Kidney epithelial cell (primary cell): ENCODE measurements around the gene TSPAN5. TPM values are rescaled to one million over a fixed set of nuclear protein-coding genes. Genes with fewer than 3 reads are reported as not detected.

Experiments
- DNase-seq: peaks from one replicate; pipeline ENCODE4 v3.0.0-alpha.2; 2010; ENCODE audit warnings: low read depth
- H3K27me3 ChIP-seq: 2 replicates; pipeline ENCODE4 v1.6.0; 2011; ENCODE audit warnings: low read length; ENCODE audit not compliant: control insufficient read depth, insufficient read depth
- H3K36me3 ChIP-seq: 2 replicates; pipeline ENCODE4 v1.5.1; 2011; ENCODE audit warnings: low read length; ENCODE audit not compliant: control insufficient read depth, insufficient read depth
- H3K4me3 ChIP-seq: 2 replicates; pipeline ENCODE4 v1.5.1; 2011; ENCODE audit warnings: low read depth, mild to moderate bottlenecking, control low read depth, low read length
- CTCF ChIP-seq: IDR thresholded peaks from 2 replicates; pipeline ENCODE4 v1.5.1; 2011; ENCODE audit warnings: mild to moderate bottlenecking, moderate library complexity, low read length, control low read depth, inconsistent platforms; ENCODE audit not compliant: insufficient read depth, poor library complexity, severe bottlenecking
- total RNA-seq: library from RNA; depleted of rRNA; stranded (reverse); fragments of >200 nt; gene quantifications from 2 replicates; pipeline ENCODE4 v1.2.3, GENCODE V29; 2015

TSPAN5 gene
- total RNA-seq, 1 donor from 2014 or later = 20.5 TPM

- H3K4me3 ChIP-seq = no peak overlapping the region
- no peaks in the 10 kb centered on the region for H3K27me3 ChIP-seq
- TF ChIP-seq CTCF = no peak
- DNase-seq = no peak
- H3K36me3 ChIP-seq = no peaks in the 10 kb centered on the region
Measured at GRCh38 chr4:98645527-98645926, 12.9 kb downstream of the TSPAN5 start.

GRCh38 chr4:98643755-98644154, 14.7 kb downstream of the TSPAN5 start:
- H3K36me3 ChIP-seq = no peaks in the 10 kb centered on the region
- no peak for TF ChIP-seq CTCF
- H3K4me3 ChIP-seq = no peak overlapping the region
- no peaks in the 10 kb centered on the region for H3K27me3 ChIP-seq
- no peak for DNase-seq

- no peak for DNase-seq
- TF ChIP-seq CTCF = no peak
- Histone ChIP-seq H3K4me3 (no peak overlapping the region), H3K36me3 (no peaks in the 10 kb centered on the region), H3K27me3 (no peaks in the 10 kb centered on the region)
Measured at GRCh38 chr4:98642991-98643426, 15.4 kb downstream of the TSPAN5 start.

DNA sequence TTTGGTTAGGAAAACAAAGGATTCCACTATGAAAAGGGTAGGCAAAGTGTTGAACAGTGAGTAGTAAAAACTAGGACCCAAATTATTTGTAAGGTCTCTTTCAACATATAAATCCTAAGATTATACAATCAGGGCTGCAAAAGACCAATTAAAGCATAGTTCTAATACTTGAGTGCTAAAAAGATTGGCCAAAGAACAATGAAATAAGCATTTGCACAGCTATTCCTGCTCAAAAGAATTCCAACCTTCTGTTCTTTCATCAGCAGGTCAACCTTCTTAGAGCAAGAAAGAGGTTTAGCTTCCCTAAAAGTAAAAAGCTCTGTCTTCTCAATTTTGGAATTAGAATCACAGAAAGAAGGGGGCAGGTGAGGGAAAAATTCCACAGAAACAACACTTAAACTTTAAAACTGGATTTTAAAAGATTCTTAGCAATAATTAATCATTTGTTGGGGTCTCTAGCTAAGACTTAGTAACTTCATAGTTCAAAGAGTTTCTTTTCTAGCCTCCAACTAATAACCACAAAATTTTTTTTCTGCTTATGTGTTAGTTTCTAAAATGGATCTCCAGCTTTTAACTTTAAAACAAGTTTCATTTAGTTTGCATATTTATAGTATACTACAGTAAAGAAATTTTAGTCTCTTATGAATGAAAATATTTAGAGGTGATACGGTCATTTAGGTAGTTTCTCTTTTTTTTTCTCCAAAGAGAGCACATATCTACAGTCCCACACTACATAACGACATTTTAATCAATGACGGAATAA, 16.3 kb downstream of the TSPAN5 start:
- TF ChIP-seq CTCF = no peak
- DNase-seq = no peak
- Histone ChIP-seq H3K27me3 (no peaks in the 10 kb centered on the region), H3K4me3 (no peak overlapping the region), H3K36me3 (no peaks in the 10 kb centered on the region)

GRCh38 chr4:98641376-98641775, 17.0 kb downstream of the TSPAN5 start:
- H3K27me3 ChIP-seq = no peaks in the 10 kb centered on the region
- no peak for DNase-seq
- H3K4me3 ChIP-seq = no peak overlapping the region
- no peak for TF ChIP-seq CTCF
- H3K36me3 ChIP-seq = no peaks in the 10 kb centered on the region

DNA sequence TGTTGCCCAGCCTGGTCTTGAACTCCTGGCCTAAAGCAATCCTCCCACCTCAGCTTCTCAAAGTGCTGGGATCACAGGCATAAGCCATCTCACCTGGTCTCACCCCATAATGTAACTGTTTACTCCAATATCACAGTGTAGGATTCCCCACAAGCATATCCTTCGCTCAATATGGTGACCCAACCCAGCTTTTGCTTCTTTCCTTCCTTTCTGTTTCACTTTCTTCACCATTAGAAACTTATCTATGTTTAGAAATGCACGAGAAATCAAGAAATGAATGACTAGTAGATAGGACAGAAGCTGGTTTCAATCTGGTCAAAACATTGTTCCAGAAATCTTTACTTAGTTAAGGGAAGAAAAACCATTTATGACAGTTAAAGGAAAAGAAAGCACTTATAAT, 18.9 kb downstream of the TSPAN5 start:
- no peaks in the 10 kb centered on the region for H3K36me3 ChIP-seq
- no peaks in the 10 kb centered on the region for H3K27me3 ChIP-seq
- no peak for DNase-seq
- no peak for TF ChIP-seq CTCF
- no peak overlapping the region for H3K4me3 ChIP-seq
